GM12875 (cell line): Measurements from ENCODE around the gene MMP28.

Experiments used
- H3K4me3 ChIP-seq: one replicate; pipeline ENCODE4 v1.5.1; 2011; ENCODE audit warnings: low read depth, low read length, control low read depth
- TF ChIP-seq, protein P1 (sequence below): IDR thresholded peaks from 2 replicates; pipeline ENCODE4 v1.5.1; 2011; ENCODE audit warnings: low read depth, mild to moderate bottlenecking, control low read depth, inconsistent platforms, low read length, moderate library complexity, borderline replicate concordance; ENCODE audit not compliant: insufficient read depth

MMP28 gene

DNA sequence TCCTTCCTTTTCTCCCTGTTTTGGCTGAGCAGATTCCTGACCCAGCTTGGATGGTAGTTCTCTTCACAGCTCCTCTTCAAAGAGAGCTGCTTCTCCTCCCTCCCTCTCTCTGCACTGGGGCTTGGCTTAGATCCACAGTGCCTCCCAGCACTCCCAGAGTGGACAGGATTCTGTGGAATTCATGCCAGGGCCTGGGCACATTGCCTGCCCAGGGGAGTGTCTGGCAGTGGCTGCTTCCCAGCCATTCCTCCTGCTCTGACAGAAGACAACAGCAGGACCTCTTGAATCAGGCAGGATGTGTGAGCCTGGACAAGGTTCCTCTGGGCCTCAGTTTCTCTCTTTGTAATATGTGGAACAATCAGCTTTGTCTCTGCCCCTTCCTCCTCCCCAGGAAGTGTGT, 4.5 kb upstream of the MMP28 start:
- TF ChIP-seq, protein P1, sequence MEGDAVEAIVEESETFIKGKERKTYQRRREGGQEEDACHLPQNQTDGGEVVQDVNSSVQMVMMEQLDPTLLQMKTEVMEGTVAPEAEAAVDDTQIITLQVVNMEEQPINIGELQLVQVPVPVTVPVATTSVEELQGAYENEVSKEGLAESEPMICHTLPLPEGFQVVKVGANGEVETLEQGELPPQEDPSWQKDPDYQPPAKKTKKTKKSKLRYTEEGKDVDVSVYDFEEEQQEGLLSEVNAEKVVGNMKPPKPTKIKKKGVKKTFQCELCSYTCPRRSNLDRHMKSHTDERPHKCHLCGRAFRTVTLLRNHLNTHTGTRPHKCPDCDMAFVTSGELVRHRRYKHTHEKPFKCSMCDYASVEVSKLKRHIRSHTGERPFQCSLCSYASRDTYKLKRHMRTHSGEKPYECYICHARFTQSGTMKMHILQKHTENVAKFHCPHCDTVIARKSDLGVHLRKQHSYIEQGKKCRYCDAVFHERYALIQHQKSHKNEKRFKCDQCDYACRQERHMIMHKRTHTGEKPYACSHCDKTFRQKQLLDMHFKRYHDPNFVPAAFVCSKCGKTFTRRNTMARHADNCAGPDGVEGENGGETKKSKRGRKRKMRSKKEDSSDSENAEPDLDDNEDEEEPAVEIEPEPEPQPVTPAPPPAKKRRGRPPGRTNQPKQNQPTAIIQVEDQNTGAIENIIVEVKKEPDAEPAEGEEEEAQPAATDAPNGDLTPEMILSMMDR, result no peak

GRCh38 chr17:35797918-35798317, 2.5 kb upstream of the MMP28 start:
- TF ChIP-seq, protein P1, result no peak
- no peak overlapping the region for H3K4me3 ChIP-seq

More for the DNA sequence above, 4.5 kb upstream of the MMP28 start:
- no peak overlapping the region for H3K4me3 ChIP-seq

GRCh38 chr17:35797370-35797769, 1.9 kb upstream of the MMP28 start:
- TF ChIP-seq, protein P1, result no peak
- H3K4me3 ChIP-seq, result no peak overlapping the region

DNA sequence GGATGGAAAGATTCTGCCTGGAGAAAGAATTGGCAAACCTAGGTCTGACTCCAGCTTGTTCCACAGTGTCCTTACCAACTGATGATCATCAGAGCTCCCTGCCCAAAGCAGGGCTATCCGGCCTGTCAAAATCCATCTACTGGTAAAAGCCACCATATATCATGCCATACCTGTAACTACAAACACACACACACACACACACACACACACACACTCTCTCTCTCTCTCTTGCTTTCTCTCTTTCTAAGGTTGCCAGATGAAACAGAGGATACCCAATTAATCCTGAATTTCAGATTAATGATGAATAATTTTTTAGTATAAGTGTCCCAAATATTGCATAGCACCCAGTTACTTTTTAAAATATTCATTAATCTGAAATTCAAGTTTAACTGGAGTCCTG, 1.5 kb upstream of the MMP28 start:
- TF ChIP-seq, protein P1, result no peak
- H3K4me3 ChIP-seq, result no peak overlapping the region

DNA sequence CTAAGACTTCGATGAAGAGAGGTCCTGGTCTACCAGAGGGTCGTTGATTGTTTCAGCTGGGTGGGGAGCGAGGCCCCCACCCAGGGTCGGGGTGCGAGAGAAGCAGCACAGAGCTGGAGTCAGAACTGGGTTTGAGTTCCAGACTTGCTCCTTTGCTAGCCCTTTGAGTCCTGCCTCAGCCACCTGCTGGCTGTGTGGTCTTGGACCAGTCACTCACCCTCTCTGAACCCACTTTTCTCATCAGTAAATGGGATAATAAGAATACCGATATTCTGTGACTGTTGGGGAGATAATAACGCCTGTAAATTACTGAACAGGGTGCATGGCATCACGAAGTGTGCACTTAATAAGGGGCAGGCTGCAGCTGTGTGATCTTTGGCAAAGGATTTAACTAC, 427 bp upstream of the MMP28 start:
- H3K4me3 ChIP-seq, result no peak overlapping the region

DNA sequence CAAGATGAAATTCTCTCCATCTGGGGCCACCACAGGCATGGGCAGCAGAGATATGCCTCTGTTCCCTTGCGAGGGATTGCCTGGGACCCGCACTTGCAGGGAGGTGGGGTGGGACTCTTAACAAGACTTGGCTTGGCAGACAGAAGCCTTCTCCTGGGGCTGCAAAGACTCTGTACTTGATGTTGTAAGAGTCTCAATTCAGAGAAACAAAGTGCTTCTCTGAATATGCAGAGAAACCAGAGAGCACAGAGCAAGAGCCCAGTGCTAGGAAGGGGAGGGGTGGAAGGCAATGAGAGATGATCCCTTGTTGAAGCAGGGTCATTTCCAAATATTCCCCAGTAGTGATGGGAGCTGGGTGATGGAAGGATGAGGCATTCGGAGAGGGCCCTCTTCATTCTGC, 2.2 kb downstream of the MMP28 start:
- H3K4me3 ChIP-seq, result no peak overlapping the region
- TF ChIP-seq, protein P1, result no peak

More for the DNA sequence above, 427 bp upstream of the MMP28 start:
- TF ChIP-seq, protein P1, result no peak

DNA sequence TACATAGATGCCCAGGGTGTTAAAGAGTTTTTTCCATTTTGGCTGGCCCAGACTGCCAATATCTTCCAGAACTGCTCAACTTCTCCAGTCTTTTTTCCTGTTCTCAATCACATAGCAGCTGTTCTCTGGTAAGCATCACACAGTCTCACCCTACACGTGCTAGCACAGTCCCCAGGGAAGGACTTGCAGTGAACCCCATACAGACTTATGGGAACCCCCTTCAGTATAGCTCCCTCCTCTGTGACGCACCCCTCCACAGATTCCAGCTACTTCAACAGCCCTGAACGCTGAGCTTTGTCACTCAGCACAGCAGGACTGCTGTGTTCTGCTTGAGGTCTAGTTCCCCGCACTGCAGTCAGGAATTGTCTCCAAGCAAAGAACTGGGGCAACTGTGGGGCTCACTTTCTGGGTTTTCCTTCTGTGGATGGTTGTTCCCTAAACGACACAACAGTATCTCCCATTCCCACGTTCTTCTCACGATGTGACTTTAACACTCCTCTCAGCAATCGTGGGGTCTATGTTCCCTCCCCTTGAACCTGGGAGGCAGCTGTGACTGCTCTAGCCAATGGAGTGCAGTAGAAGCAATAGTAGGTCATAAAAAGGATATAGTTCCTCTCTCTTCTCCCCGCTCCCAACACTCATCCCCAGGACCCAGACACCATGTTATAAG, 3.6 kb downstream of the MMP28 start:
- no peak overlapping the region for H3K4me3 ChIP-seq
- TF ChIP-seq, protein P1, result no peak
